KOPT-K1 (cell line): Measurements from ENCODE around the gene ATP8B3.

Experiments used
- H3K27ac ChIP-seq: fragments of 200-600 bp; sonication (generic); 2 replicates; pipeline ENCODE4 v1.5.1; 2016; ENCODE audit warnings: antibody characterized with exemption, mild to moderate bottlenecking, low read depth, low read length; ENCODE audit not compliant: poor library complexity, severe bottlenecking
- H3K36me3 ChIP-seq: fragments of 200-600 bp; sonication (generic); 2 replicates; pipeline ENCODE4 v1.5.1; 2017; ENCODE audit warnings: antibody characterized with exemption, mild to moderate bottlenecking, low read length, moderate library complexity; ENCODE audit not compliant: insufficient read depth
- H3K9me3 ChIP-seq: fragments of 200-600 bp; sonication (generic); 2 replicates; pipeline ENCODE4 v1.5.1; 2017; ENCODE audit warnings: antibody characterized with exemption, low read length, mild to moderate bottlenecking; ENCODE audit not compliant: insufficient read depth, poor library complexity, severe bottlenecking

The ATP8B3 gene

DNA sequence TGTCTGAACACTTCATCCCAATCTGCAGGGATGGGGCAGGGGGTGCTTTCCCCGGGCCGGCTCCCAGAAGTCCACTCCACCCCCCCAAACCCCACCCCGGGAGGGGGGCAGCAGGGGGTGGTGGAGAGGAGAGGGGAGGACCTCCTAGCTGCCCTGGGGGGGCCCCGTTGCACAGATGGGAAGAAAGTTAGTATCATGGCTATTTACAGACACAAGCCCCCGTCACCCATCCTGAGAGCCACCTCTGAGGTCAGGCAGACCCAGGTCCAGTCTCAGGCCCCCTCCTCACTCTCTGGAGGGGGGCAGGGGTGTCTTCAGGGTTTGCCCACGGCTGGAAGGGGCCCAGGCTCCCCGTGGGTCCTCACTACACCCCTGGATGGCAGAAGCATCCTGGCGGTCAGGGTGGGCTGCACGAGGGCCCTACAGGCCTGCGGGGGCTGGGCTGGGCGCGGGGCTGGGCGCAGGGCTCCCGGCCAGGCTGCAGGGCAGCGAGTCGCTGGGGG, 42.0 kb upstream of the ATP8B3 start:
- Histone ChIP-seq H3K9me3 (no peaks in the 10 kb centered on the region), H3K27ac (peak overlapping the region; percentile 89), H3K36me3 (0 out of 2 replicates have a peak, but pooled peaks cover 3% of the 10 kb centered on the region)

DNA sequence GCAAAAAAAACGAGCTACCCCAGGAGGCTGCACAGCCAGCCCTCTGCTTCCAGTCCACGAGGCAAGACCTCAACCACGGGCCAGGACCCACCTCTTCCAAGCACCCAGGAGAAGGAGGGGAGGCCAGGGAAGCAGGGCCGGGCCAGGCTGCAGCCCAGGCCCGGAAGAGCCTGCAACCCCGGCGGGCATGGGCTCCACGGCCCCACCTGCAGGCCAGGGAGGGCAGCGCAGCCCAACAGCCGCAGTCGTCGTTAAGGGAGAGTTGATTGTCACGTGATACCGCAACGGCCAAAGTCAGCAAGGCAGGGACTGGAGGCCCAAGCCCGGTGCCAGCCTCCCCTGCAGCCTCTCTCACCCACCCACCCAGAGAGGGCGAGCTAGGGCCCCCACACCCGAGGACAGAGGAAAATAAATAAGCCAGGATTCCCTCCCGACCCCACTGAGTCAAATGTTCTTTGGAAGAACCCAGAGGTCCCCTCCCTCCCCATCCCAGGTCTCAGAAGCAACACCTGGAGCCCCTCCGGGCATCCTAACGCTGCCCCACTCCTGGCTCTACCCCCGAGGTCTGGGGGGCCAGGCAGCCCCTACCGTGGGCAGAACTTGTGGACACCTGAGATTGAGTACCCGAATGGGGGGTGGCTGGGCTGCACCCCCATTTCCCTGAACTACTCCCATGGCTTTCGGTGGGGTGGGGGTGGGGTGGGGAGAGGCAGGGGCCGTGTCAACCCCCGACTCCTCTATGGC, 41.4 kb upstream of the ATP8B3 start:
- no peaks in the 10 kb centered on the region for H3K9me3 ChIP-seq
- peak overlapping the region; percentile 89 for H3K27ac ChIP-seq

DNA sequence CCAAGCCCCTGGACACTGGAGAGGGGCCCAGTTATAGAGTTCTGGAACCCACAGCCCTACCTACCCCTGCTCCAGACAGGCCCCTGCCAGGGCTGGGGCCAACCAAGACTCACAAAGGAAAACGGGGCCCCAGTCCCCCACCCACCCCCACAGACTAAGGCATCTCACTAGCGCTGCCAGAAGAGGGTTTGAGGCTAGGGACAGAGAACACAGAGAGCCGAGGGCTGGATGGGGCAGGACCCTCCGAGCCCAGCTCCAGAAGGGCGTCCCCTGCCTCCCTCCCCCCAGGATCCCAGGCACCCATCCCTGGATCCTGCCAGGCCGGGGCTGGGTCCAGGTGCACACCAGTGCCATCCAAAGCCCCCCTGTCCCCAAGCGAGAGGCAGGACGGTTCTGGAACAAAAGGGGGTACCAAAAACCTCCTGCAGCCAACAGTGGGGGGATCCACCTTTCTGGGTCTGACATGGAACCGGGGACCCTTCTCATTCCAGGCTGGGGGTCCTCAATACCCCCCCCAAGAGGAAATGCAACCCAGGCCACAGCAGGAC, 40.6 kb upstream of the ATP8B3 start:
- peak overlapping the region; percentile 89 for H3K27ac ChIP-seq
- 0 out of 2 replicates have a peak, but pooled peaks cover 3% of the 10 kb centered on the region for H3K36me3 ChIP-seq
- no peaks in the 10 kb centered on the region for H3K9me3 ChIP-seq

More for the DNA sequence above, 41.4 kb upstream of the ATP8B3 start:
- H3K36me3 ChIP-seq: 0 out of 2 replicates have a peak, but pooled peaks cover 3% of the 10 kb centered on the region

DNA sequence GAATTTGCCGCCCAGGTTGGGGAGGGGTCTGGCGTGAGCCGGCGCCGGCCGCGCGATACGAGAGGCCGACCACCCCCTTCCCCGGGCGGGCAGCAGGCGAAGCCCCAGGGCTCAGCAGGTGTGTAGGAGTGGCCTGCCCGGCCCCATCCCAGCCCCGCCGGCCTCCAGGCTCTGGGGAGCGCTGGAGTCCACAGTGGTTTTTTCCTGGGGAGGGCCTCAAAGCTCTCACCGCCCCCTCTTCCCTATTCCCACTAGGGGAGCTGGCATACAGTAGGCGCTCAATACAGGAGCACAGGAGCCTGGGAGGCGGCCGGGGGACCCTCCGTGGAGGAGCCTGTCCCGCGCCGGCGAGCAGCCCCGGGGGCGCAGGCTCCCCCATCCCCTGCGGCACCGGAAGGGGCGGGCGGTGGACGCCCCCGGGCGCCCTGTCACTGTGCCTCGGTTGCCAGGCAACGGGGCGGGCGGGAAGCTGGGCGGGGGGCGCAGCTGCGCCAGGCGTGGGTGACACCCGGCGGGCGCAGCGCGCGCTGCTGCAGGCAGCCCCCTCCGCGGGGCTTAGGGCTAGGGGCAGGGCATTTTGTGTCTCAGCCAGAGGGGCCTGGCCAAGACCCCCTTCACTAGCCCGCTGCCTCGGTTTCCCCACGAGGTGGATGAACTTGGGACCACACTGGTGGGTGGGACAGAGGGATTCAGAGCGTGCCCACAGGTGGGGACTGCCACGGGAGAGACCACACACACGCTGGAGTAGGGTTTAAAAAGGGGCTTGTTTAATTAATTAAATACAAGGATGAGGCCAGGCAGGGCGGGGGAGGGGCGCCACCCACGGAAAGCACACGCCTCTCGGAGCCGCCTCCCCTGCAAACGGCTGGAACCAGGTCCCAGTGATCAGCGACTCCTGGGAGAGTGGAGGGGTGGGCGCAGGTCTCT, 39.8 kb upstream of the ATP8B3 start:
- peak overlapping the region; percentile 89 for H3K27ac ChIP-seq

DNA sequence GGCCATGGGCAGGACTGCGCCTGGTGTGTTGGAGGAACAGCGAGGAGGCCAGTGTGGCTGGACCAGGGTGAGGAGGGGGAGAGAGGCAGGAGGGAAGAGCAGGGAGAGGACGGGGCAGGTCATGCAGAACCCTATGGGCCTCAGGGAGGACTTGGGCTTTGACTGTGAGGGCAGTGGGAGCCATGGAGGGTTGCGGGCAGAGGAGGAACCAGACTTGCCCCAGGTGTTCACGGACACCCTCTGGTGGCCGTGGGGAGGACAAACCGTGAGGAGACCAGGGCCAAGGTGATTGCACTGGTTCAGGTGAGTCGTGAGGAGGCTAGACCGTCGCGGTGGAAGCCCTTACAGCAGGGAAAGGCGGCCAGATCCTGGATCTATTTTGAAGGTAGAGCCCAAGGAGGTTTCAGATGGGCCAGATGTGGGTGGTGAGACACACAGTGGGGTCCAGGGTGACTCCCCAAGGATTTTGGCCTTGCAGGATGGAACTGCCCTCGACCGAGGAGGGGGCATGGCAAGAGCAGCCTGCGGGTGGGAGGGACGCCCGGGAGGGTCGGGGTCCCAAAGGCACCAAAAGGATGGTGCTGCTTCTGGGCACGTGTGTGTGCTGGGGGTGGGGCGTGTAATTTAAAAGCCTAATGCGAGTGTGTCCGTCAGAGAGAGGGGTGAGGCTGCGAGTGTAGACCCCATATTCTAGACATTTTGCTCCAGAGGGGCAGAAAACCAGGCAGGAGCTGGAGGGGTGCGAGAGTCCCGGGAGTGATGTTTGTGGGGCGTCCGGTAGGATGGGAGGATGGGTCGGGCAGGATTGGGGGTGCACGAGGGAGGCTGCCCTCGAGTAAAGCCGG, 39.0 kb upstream of the ATP8B3 start:
- Histone ChIP-seq H3K27ac (peak overlapping the region; percentile 89), H3K36me3 (peaks cover 11% of the 10 kb centered on the region; the same call in 1 of the 2 replicates), H3K9me3 (no peaks in the 10 kb centered on the region)

More for the DNA sequence above, 39.8 kb upstream of the ATP8B3 start:
- Histone ChIP-seq H3K9me3 (no peaks in the 10 kb centered on the region), H3K36me3 (0 out of 2 replicates have a peak, but pooled peaks cover 3% of the 10 kb centered on the region)

DNA sequence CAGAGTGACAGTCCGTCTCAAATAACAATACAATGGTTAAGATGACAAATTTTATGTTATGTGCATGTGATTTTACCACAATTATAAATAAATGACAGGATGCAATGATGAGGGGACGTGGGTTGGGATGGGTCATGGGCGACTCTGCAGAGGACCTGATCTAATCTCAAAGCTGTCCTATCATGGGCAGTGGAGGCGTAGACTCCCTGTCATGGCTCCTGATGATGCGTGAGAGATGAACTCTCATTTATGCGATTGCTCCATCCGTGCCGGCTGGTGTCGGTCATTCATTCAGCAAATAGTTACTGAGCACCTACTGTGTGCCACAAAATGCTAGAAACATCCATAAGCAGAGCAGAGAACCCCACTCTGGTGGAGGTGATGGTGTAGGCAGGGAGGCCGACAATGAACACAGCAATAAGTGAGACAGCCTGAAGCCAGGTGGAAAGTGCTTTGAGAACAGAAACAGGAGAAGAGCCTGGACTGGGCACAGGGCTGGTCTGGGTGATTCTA, 37.9 kb upstream of the ATP8B3 start:
- H3K36me3 ChIP-seq: peaks cover 22% of the 10 kb centered on the region; the same call in 1 of the 2 replicates
- no peaks in the 10 kb centered on the region for H3K9me3 ChIP-seq
- H3K27ac ChIP-seq: no peak overlapping the region

DNA sequence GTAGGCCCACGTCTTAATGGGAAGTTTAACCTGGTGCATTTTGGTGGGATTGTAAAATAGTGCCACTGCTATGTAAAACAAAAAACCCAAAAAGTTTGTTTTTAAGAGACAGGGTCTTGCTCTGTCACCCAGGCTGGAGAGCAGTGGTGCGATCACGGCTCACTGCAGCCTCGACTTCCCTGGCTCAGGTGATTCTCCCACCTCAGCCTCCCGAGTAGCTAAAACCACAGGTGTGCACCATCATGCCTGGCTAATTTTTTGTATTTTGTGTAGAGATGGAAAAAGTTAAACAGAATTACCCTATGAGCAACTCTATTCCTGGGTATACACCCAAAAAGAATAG, 37.0 kb upstream of the ATP8B3 start:
- Histone ChIP-seq H3K36me3 (peaks cover 28% of the 10 kb centered on the region), H3K27ac (peak overlapping the region; percentile 95), H3K9me3 (no peaks in the 10 kb centered on the region)

DNA sequence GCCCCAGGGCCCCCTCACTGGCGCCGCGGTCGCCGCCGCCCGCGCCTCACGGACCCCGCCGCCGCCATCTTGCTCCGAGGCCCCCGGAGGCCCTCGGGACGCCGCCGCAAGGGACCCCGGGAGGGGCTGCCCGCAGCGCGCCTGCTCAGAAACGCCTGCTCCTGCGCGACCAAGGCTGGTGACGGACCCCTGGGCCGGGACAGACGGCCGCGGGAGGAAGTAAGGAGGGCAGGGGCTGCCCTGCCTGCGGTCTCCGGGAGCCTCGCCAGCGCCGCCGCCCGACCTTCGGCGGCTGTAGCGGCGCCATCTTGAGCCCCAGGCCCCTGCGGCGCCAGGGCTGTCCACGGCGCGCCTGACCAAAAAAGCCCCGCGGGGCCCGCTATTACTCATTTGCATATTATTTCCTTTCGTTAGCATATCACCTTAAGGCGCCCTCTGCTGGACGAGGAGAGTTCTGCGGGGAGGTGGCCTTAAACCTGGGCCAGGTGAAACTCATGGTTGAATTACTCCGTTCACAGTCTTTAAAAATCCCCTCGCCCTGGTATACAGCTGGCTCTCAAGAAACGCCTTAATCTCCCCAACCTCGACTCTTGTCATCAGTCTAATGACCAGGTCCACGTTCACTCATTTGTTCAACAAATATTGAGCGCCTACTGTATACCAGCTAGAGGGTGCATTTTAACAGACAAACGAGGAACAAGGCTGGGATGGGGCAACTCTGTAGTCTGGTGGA, 36.5 kb upstream of the ATP8B3 start, which contains the start of gene REXO1:
Gene REXO1, minus strand, starts transcription at position 85 of the 733 bp plus-strand sequence. CDS start 125 bp downstream, outside the sequence.
- peaks cover 33% of the 10 kb centered on the region for H3K36me3 ChIP-seq
- H3K9me3 ChIP-seq: no peaks in the 10 kb centered on the region
- H3K27ac ChIP-seq: peak within 1 kb of the TSS; percentile 95

DNA sequence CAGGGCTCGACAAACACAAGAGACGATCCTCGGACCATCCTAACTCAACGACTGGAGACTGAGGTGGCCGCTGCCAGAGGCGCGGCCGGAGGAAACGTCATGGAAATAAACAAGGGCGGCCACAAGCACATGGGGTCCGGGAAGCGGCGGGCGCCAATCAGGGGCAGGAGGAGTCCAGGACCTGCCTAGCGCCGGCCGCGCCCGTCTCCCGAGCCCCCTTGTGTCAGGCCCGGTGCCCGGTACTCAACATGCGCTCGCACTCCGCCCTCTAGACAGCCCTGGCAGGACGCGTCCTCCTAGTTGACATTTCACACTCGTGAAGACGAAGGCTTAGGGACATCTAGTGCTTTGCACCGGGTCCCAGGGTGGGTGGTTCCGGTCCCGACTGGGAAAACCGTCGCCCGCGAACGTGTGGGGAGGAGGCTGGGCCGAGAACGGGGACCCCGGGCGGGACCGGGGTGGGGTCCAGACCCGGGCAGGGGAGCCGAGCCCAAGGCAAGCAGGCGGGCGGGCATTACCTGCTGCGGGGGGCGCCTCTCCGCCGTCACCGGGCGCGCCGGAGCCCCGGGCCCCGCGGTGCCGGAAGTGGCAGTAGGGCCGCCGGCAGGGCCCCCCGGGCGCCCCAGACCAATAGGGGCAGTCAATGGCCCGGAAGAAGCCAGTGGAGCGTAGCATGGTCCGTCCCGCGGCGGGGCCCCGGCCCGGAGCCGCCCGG, 35.8 kb upstream of the ATP8B3 start:
- Histone ChIP-seq H3K9me3 (no peaks in the 10 kb centered on the region), H3K27ac (peak overlapping the region; percentile 95)

DNA sequence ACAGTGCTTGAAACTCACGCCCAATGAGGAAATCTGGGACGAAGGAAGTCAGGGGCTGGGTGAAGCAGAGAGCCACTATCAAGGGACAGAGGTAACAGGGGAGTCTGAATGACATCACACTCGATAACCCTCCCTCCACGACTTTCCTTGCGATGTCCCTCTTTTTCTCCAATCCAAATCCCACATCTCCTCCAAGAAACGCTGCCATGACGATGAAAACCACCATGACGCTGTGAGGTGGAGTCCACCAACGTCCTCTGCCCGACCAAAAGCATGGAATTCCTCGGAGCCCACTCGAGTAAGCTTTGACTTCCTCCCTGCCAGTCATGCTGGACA, 35.2 kb upstream of the ATP8B3 start:
- Histone ChIP-seq H3K27ac (peak overlapping the region; percentile 95), H3K9me3 (no peaks in the 10 kb centered on the region), H3K36me3 (peaks cover 39% of the 10 kb centered on the region)

More for the DNA sequence above, 35.8 kb upstream of the ATP8B3 start:
- H3K36me3 ChIP-seq: peaks cover 36% of the 10 kb centered on the region

DNA sequence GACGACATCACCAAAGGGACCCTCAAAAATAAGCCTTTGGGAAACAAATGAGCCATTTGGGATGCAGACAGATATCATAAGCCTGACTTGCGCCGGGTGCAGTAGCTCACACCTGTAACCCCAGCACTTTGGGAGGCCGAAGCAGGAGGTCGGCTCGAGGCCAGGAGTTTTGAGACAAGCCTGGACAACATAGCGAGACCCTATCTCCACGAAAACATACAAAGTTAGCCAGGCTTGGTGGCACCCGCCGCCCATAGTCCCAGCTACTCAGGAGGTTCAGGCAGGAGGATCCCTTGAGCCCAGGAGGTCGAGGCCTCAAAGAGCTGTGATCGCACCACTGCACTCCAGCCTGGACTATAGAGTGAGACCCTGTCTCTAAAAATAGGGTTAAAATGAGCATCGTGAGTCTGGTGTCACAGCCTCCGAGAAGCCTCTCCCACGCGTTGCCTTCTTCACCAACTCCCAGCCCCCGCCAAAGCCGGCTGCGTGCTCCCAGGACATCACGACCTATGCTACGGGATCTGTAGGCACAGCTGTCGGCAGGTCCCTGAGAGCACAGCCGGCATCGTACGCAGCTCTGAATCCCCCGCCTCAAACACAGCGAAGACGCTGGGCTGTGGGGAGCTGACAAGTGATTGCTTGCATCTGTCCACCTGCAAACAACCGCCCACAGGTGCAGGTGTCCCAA, 34.6 kb upstream of the ATP8B3 start:
- H3K9me3 ChIP-seq: no peaks in the 10 kb centered on the region
- H3K36me3 ChIP-seq: peaks cover 41% of the 10 kb centered on the region
- H3K27ac ChIP-seq: no peak overlapping the region

DNA sequence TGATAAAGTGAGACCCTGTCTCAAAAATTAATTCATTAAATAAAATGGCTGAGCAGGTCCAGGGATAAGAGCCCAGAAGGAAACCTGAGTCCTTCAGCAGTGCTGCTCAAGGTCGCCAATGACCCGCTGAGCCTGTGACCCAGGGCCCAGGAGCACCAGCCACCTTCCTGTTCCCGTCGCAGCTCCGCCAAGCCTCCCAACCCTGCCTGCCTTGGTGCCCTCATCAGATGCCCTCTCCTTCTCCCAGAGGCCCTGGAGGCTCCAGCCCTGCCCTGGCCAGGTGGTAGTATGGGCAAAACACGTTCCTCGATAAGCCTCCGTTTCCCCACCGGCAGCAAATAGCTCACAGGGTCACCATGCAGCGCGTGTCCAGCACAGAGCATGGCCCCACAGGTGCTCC, 33.6 kb upstream of the ATP8B3 start:
- H3K36me3 ChIP-seq: peaks cover 41% of the 10 kb centered on the region
- no peaks in the 10 kb centered on the region for H3K9me3 ChIP-seq
- H3K27ac ChIP-seq: no peak overlapping the region

DNA sequence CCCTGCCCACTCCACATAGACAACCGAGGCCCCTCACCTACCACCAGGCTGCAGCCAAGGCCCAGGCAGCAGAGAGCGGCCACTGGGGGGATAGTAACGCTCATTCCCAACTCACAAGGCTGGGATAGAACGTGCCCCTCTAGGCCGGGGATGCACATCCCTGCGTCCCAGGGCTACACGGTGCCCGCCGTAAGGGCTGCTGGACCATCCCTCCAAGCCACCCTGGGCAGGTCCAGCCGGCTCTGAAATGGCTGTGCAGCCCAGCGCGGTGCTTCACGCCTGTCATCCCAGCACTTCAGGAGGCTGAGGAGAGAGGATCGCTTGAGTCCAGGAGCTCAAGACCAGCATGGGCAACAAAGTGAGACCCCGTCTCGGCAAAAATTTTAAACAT, 33.0 kb upstream of the ATP8B3 start:
- Histone ChIP-seq H3K27ac (no peak overlapping the region), H3K36me3 (peaks cover 41% of the 10 kb centered on the region), H3K9me3 (no peaks in the 10 kb centered on the region)
